H9 (cell line): ENCODE data around the gene ALDH1L1. TPM values are rescaled to one million over a fixed set of nuclear protein-coding genes. Genes with fewer than 3 reads are reported as not detected.

Source experiments
- DNase-seq: peaks from one replicate; pipeline ENCODE4 v3.0.0-alpha.2; 2017
- H2AFZ ChIP-seq: one replicate; pipeline ENCODE4 v1.6.1; 2013; ENCODE audit warnings: mild to moderate bottlenecking, low read length, control low read depth, moderate library complexity
- H2AK5ac ChIP-seq: 2 replicates; pipeline ENCODE4 v1.6.1; 2013; ENCODE audit warnings: low read length, control low read depth, mixed read lengths; ENCODE audit not compliant: insufficient read length
- H2BK120ac ChIP-seq: one replicate; pipeline ENCODE4 v1.6.1; 2013; ENCODE audit warnings: low read depth, mild to moderate bottlenecking, low read length, control low read depth, inconsistent platforms; ENCODE audit not compliant: poor library complexity, severe bottlenecking
- H2BK12ac ChIP-seq: 2 replicates; pipeline ENCODE4 v1.6.1; 2013; ENCODE audit warnings: low read length, control low read depth, mixed read lengths, low read depth; ENCODE audit not compliant: insufficient read length
- H2BK15ac ChIP-seq: 2 replicates; pipeline ENCODE4 v1.6.1; 2013; ENCODE audit warnings: low read depth, low read length, control low read depth
- H2BK20ac ChIP-seq: one replicate; pipeline ENCODE4 v1.6.1; 2013; ENCODE audit warnings: low read depth, mild to moderate bottlenecking, low read length, control low read depth, inconsistent platforms; ENCODE audit not compliant: poor library complexity, severe bottlenecking
- H2BK5ac ChIP-seq: 2 replicates; pipeline ENCODE4 v1.6.1; 2013; ENCODE audit warnings: low read length, control low read depth, mixed read lengths; ENCODE audit not compliant: insufficient read length
- H3K14ac ChIP-seq: 2 replicates; pipeline ENCODE4 v1.6.1; 2013; ENCODE audit warnings: low read length, control low read depth; ENCODE audit not compliant: insufficient read depth
- H3K18ac ChIP-seq: 2 replicates; pipeline ENCODE4 v1.6.1; 2013; ENCODE audit warnings: low read depth, mild to moderate bottlenecking, mixed read lengths, low read length, control low read depth; ENCODE audit not compliant: insufficient read length
- H3K23ac ChIP-seq: 2 replicates; pipeline ENCODE4 v1.6.1; 2013; ENCODE audit warnings: low read length, control low read depth, mixed read lengths, low read depth; ENCODE audit not compliant: insufficient read length
- H3K23me2 ChIP-seq: 2 replicates; pipeline ENCODE4 v1.6.1; 2013; ENCODE audit warnings: low read depth, mild to moderate bottlenecking, mixed read lengths, low read length, control low read depth; ENCODE audit not compliant: insufficient read length, poor library complexity, severe bottlenecking
- H3K27ac ChIP-seq: 2 replicates; pipeline ENCODE4 v1.5.1; 2013; ENCODE audit warnings: low read length, control low read depth, mixed read lengths, low read depth; ENCODE audit not compliant: insufficient read length
- H3K27me3 ChIP-seq: 2 replicates; pipeline ENCODE4 v1.6.1; 2013; ENCODE audit warnings: low read length, control low read depth, inconsistent platforms; ENCODE audit not compliant: insufficient read depth
- H3K4ac ChIP-seq: 2 replicates; pipeline ENCODE4 v1.6.1; 2013; ENCODE audit warnings: low read depth, mild to moderate bottlenecking, control low read depth, inconsistent platforms, low read length, moderate library complexity
- H3K4me1 ChIP-seq: 2 replicates; pipeline ENCODE4 v1.6.1; 2013; ENCODE audit warnings: low read length, control low read depth, inconsistent platforms; ENCODE audit not compliant: insufficient read depth
- H3K4me2 ChIP-seq: 2 replicates; pipeline ENCODE4 v1.6.1; 2013; ENCODE audit warnings: low read length, control low read depth, mixed read lengths; ENCODE audit not compliant: insufficient read length, insufficient read depth
- H3K56ac ChIP-seq: 2 replicates; pipeline ENCODE4 v1.6.1; 2013; ENCODE audit warnings: low read depth, mild to moderate bottlenecking, mixed read lengths, low read length, control low read depth; ENCODE audit not compliant: insufficient read length
- H3K79me1 ChIP-seq: 2 replicates; pipeline ENCODE4 v1.6.1; 2013; ENCODE audit warnings: low read depth, mild to moderate bottlenecking, moderate library complexity, low read length, control low read depth, inconsistent platforms; ENCODE audit not compliant: insufficient read depth, poor library complexity, severe bottlenecking
- H3K79me2 ChIP-seq: 2 replicates; pipeline ENCODE4 v1.6.1; 2013; ENCODE audit warnings: low read length, control low read depth, inconsistent platforms; ENCODE audit not compliant: insufficient read depth
- H3K9ac ChIP-seq: 2 replicates; pipeline ENCODE4 v1.6.1; 2013; ENCODE audit warnings: low read length, control low read depth, mixed read lengths; ENCODE audit not compliant: insufficient read length; ENCODE audit errors: extremely low read depth
- H3K9me3 ChIP-seq: one replicate; pipeline ENCODE4 v1.6.1; 2013; ENCODE audit warnings: low read depth, low read length, inconsistent platforms; ENCODE audit not compliant: control insufficient read depth
- H3T11ph ChIP-seq: one replicate; pipeline ENCODE4 v1.6.1; 2013; ENCODE audit warnings: mild to moderate bottlenecking, low read length, control low read depth, inconsistent platforms
- H4K20me1 ChIP-seq: one replicate; pipeline ENCODE4 v1.6.1; 2013; ENCODE audit not compliant: control insufficient read depth, insufficient read length, insufficient read depth
- H4K5ac ChIP-seq: 2 replicates; pipeline ENCODE4 v1.6.1; 2013; ENCODE audit warnings: low read depth, mild to moderate bottlenecking, mixed read lengths, low read length, control low read depth; ENCODE audit not compliant: insufficient read length
- H4K8ac ChIP-seq: replicated peaks from 2 replicates; pipeline ENCODE4 v1.6.1; 2013; ENCODE audit warnings: low read length, control low read depth, mixed read lengths, low read depth; ENCODE audit not compliant: insufficient read length
- H4K91ac ChIP-seq: 2 replicates; pipeline ENCODE4 v1.6.1; 2013; ENCODE audit warnings: low read depth, mild to moderate bottlenecking, moderate library complexity, mixed read lengths, low read length, control low read depth; ENCODE audit not compliant: insufficient read length
- H3K27ac Mint-ChIP-seq, 3 experiments: 2 replicates in 2 of 3; 3 replicates in 1 of 3; pipeline ENCODE4 v1.8.0; 2020 to 2021; ENCODE audit warnings: mixed read lengths in 3 of 3, mild to moderate bottlenecking in 1 of 3, moderate library complexity in 1 of 3
- H3K27me3 Mint-ChIP-seq: 2 replicates; pipeline ENCODE4 v1.8.0; 2021; ENCODE audit warnings: low read depth, mild to moderate bottlenecking, moderate library complexity, mixed read lengths
- H3K36me3 Mint-ChIP-seq, 3 experiments: 2 replicates in 2 of 3; 3 replicates in 1 of 3; pipeline ENCODE4 v1.8.0; 2020 to 2021; ENCODE audit warnings: low read depth in 3 of 3, mixed read lengths in 3 of 3; ENCODE audit not compliant: insufficient read depth in 1 of 3
- H3K4me1 Mint-ChIP-seq, 2 experiments: 2 replicates each; pipeline ENCODE4 v1.8.0; 2020; ENCODE audit warnings: mixed read lengths in 2 of 2
- H3K4me3 Mint-ChIP-seq, 2 experiments: 2 replicates in 1 of 2; 3 replicates in 1 of 2; pipeline ENCODE4 v1.8.0; 2020 to 2021; ENCODE audit warnings: mild to moderate bottlenecking in 2 of 2, mixed read lengths in 2 of 2, moderate library complexity in 1 of 2
- H3K9me3 Mint-ChIP-seq, 2 experiments: 2 replicates in 1 of 2; 3 replicates in 1 of 2; pipeline ENCODE4 v1.8.0; 2020; ENCODE audit warnings: mild to moderate bottlenecking in 2 of 2, mixed read lengths in 2 of 2, moderate library complexity in 1 of 2
- WGBS: extraction: QIAGEN DNeasy Blood & Tissue Kit; methylation state at CpG from one replicate; pipeline ENCODE4 v1.1.7; 2013; ENCODE audit warnings: missing lambda C conversion rate, low lambda C conversion rate, mixed read lengths; ENCODE audit not compliant: insufficient read length; ENCODE audit errors: extremely low coverage; 5-methylcytosine and 5-hydroxymethylcytosine counted together
- total RNA-seq: library from RNA; stranded (reverse); gene quantifications from 2 replicates; pipeline ENCODE4 v1.2.1, GENCODE V29; 2021
- TF ChIP-seq, protein P1 (sequence below): fragments of 200-600 bp; sonication (generic); conservative IDR thresholded peaks from 3 replicates; pipeline ENCODE4 v1.8.0; 2021; ENCODE audit warnings: antibody characterized with exemption, mild to moderate bottlenecking

The ALDH1L1 gene
- total RNA-seq, 1 experiment from 2014 or later, result 0.90 TPM

- Histone ChIP-seq H4K8ac (no peak overlapping the region), H3K4me1 (no peaks in the 10 kb centered on the region), H3K56ac (no peak overlapping the region), H2BK120ac (no peak overlapping the region), H3K23me2 (no peaks in the 10 kb centered on the region), H3K9ac (no peak overlapping the region), H2AK5ac (no peak overlapping the region), H3K79me2 (no peaks in the 10 kb centered on the region), H4K5ac (no peak overlapping the region), H3K4ac (no peak overlapping the region), H2AFZ (no peak overlapping the region), H3K14ac (no peak overlapping the region), H4K20me1 (no peaks in the 10 kb centered on the region), H2BK12ac (no peak overlapping the region), H3K9me3 (peaks cover 2% of the 10 kb centered on the region), H3K4me2 (no peak overlapping the region), H2BK20ac (no peak overlapping the region), H3T11ph (no peak overlapping the region), H3K79me1 (no peaks in the 10 kb centered on the region), H3K18ac (no peak overlapping the region), H3K27ac (no peak overlapping the region), H3K27me3 (no peaks in the 10 kb centered on the region), H4K91ac (no peak overlapping the region), H2BK5ac (no peak overlapping the region), H2BK15ac (no peak overlapping the region), H3K23ac (no peak overlapping the region)
- no CpG with 5 or more reads among the region's 5 CpGs for WGBS
- Mint-ChIP-seq H3K9me3 (peaks cover 2 to 3% of the 10 kb centered on the region in 2 experiments; a peak in 2 of 5 replicates), H3K4me1 (0 out of 4 replicates have a peak, but pooled peaks cover 0 to 3% of the 10 kb centered on the region in 2 experiments), H3K36me3 (no peaks in the 10 kb centered on the region; a peak in 2 of 7 replicates), H3K27me3 (no peaks in the 10 kb centered on the region; the same call in 1 of the 2 replicates), H3K4me3 (no peak overlapping the region), H3K27ac (no peak overlapping the region; a peak in 1 of 7 replicates)
- DNase-seq, result no peak
- TF ChIP-seq, protein P1, sequence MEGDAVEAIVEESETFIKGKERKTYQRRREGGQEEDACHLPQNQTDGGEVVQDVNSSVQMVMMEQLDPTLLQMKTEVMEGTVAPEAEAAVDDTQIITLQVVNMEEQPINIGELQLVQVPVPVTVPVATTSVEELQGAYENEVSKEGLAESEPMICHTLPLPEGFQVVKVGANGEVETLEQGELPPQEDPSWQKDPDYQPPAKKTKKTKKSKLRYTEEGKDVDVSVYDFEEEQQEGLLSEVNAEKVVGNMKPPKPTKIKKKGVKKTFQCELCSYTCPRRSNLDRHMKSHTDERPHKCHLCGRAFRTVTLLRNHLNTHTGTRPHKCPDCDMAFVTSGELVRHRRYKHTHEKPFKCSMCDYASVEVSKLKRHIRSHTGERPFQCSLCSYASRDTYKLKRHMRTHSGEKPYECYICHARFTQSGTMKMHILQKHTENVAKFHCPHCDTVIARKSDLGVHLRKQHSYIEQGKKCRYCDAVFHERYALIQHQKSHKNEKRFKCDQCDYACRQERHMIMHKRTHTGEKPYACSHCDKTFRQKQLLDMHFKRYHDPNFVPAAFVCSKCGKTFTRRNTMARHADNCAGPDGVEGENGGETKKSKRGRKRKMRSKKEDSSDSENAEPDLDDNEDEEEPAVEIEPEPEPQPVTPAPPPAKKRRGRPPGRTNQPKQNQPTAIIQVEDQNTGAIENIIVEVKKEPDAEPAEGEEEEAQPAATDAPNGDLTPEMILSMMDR, result no peak
These were observed 77.8 kb downstream of the ALDH1L1 start for GRCh38 chr3:126102530-126102951.
